ENCODE measurements around the gene KRTAP1-3.
"Not testable (repeated sequence)": the region's sequence is repeated elsewhere in the genome, so short reads cannot be mapped to it uniquely, and the experiment has no call there.

The KRTAP1-3 gene

GRCh38 chr17:41060052-41060604, 25.5 kb upstream of the KRTAP1-3 start, which contains the start of gene KRTAP2-3:
Gene KRTAP2-3 (minus strand): TSS chr17:41060114. CDS start chr17:41060050, 64 bp downstream.
- Histone ChIP-seq H2AFZ (ENCODE audit: low read length) (no peak within 1 kb of the TSS), H3K9me2 (replicated peaks; ENCODE audit: insufficient read depth, low read length) (no peaks in the 10 kb centered on the region), H3F3A (ENCODE audit: insufficient read depth, low read length) (no peaks in the 10 kb centered on the region), H3K27ac (ENCODE audit: low read length) (no peak within 1 kb of the TSS), H4K20me1 (ENCODE audit: insufficient read depth, low read length) (no peaks in the 10 kb centered on the region), H3K27me3 (replicated peaks; ENCODE audit: insufficient read depth, low read length) (no peaks in the 10 kb centered on the region), H3K9ac (ENCODE audit: low read length) (no peak within 1 kb of the TSS), H3K36me3 (replicated peaks; ENCODE audit: insufficient read depth, low read length) (no peaks in the 10 kb centered on the region), H3K4me1 (ENCODE audit: low read length) (no peaks in the 10 kb centered on the region), H3K9me3 (replicated peaks; ENCODE audit: insufficient read depth, low read length) (no peaks in the 10 kb centered on the region), H3K4me3 (ENCODE audit: low read length) (no peak within 1 kb of the TSS), H3K4me2 (ENCODE audit: low read depth, low read length) (no peak within 1 kb of the TSS), H3K79me2 (ENCODE audit: low read length) (no peaks in the 10 kb centered on the region)
- DNase-seq, result no peak
- TF ChIP-seq EZH2 (optimal IDR thresholded peaks at IDR 0.05; ENCODE audit: low read depth, low read length) (no peak), CTCF (IDR thresholded peaks at IDR 0.05; ENCODE audit: low read length) (no peak)

DNA sequence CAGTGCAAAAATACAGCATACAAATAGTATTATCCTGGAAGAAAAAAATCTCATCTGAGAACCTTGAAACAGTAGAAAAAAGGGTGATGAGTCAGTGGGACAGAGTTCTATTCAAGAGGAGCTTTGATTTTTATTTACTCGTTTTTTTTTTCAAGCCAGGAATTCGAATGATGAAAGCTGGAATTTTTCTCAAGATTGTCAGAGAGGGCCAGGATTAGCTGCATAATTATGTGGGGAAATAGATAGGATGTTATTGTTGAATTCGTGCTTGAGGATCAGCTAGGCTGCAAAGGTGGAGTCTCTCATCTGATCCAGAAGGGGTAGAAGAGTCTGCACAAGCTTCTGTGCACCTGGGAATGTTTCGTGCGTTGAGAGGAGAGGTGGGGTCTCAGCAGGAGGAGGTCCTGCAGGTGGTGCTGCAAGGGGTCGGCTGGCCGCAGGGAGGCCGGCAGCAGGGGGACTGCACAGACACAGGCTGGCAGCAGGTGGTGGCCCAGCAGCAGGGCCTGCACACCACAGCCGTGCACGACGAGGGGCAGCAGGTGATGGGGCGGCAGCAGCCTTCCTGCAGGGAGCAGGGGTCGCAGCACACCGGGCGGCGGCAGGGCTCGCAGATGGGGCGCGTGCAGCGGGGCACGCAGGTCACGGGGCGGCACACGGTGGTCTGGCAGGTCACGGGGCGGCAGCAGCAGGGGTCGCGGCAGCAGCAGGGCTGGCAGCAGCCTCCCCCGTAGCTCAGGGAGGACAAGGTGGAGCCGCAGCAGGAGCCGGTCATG, 24.8 kb upstream of the KRTAP1-3 start:
- H3K79me2 ChIP-seq (ENCODE audit: low read length); H3K27me3 ChIP-seq (replicated peaks; ENCODE audit: insufficient read depth, low read length); H3K9me2 ChIP-seq (replicated peaks; ENCODE audit: insufficient read depth, low read length); H3F3A ChIP-seq (ENCODE audit: insufficient read depth, low read length); H3K27ac ChIP-seq (ENCODE audit: low read length); H2AFZ ChIP-seq (ENCODE audit: low read length); H3K4me3 ChIP-seq (ENCODE audit: low read length); H4K20me1 ChIP-seq (ENCODE audit: insufficient read depth, low read length); H3K4me2 ChIP-seq (ENCODE audit: low read depth, low read length); H3K9ac ChIP-seq (ENCODE audit: low read length); H3K36me3 ChIP-seq (replicated peaks; ENCODE audit: insufficient read depth, low read length); H3K4me1 ChIP-seq (ENCODE audit: low read length); H3K9me3 ChIP-seq (replicated peaks; ENCODE audit: insufficient read depth, low read length); DNase-seq: not testable (repeated sequence)

DNA sequence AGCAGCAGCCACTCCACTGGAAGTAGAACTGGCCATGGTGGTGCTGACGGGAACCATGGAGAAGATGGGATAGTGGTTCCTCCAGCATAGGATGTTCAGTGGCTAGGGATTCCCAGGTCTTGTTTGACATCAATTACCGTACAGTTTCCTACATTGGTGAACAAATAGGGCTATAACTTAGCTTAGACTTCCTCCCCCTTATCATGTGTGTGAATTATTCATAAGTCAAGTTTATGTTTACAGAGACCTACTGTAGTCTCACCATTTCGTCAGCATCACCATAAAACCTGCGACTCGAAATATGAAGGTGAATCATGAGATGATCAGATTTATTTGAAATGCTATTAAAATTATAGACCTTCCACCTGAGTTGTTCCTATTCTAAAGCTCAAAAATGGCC, 24.1 kb upstream of the KRTAP1-3 start:
- H3K4me1 ChIP-seq (ENCODE audit: low read length), result no peaks in the 10 kb centered on the region
- TF ChIP-seq EZH2 (optimal IDR thresholded peaks at IDR 0.05; ENCODE audit: low read depth, low read length) (no peak), EZH2phosphoT487 (IDR thresholded peaks at IDR 0.05; ENCODE audit: low read length) (no peak), CTCF (IDR thresholded peaks at IDR 0.05; ENCODE audit: low read length) (no peak)
- no peaks in the 10 kb centered on the region for H3K79me2 ChIP-seq (ENCODE audit: low read length)
- no peak overlapping the region for H3K4me3 ChIP-seq (ENCODE audit: low read length)
- no peaks in the 10 kb centered on the region for H4K20me1 ChIP-seq (ENCODE audit: insufficient read depth, low read length)
- H3K9me3 ChIP-seq (replicated peaks; ENCODE audit: insufficient read depth, low read length), result no peaks in the 10 kb centered on the region
- no peak overlapping the region for H2AFZ ChIP-seq (ENCODE audit: low read length)
- H3K27me3 ChIP-seq (replicated peaks; ENCODE audit: insufficient read depth, low read length), result no peaks in the 10 kb centered on the region
- H3K9me2 ChIP-seq (replicated peaks; ENCODE audit: insufficient read depth, low read length), result no peaks in the 10 kb centered on the region
- H3F3A ChIP-seq (ENCODE audit: insufficient read depth, low read length), result no peaks in the 10 kb centered on the region
- no peak overlapping the region for H3K27ac ChIP-seq (ENCODE audit: low read length)
- H3K36me3 ChIP-seq (replicated peaks; ENCODE audit: insufficient read depth, low read length), result no peaks in the 10 kb centered on the region
- H3K4me2 ChIP-seq (ENCODE audit: low read depth, low read length), result no peak overlapping the region
- no peak for DNase-seq
- no peak overlapping the region for H3K9ac ChIP-seq (ENCODE audit: low read length)

GRCh38 chr17:41057547-41057946, 22.9 kb upstream of the KRTAP1-3 start:
- no peak for TF ChIP-seq CTCF (IDR thresholded peaks at IDR 0.05; ENCODE audit: low read length)
- TF ChIP-seq EZH2phosphoT487 (IDR thresholded peaks at IDR 0.05; ENCODE audit: low read length), result no peak
- TF ChIP-seq EZH2 (optimal IDR thresholded peaks at IDR 0.05; ENCODE audit: low read depth, low read length), result no peak
- H4K20me1 ChIP-seq (ENCODE audit: insufficient read depth, low read length), result no peaks in the 10 kb centered on the region
- no peaks in the 10 kb centered on the region for H3K79me2 ChIP-seq (ENCODE audit: low read length)
- no peaks in the 10 kb centered on the region for H3F3A ChIP-seq (ENCODE audit: insufficient read depth, low read length)
- H3K9ac ChIP-seq (ENCODE audit: low read length), result no peak overlapping the region
- no peaks in the 10 kb centered on the region for H3K9me3 ChIP-seq (replicated peaks; ENCODE audit: insufficient read depth, low read length)
- no peak for DNase-seq
- H3K27me3 ChIP-seq (replicated peaks; ENCODE audit: insufficient read depth, low read length), result no peaks in the 10 kb centered on the region
- H3K9me2 ChIP-seq (replicated peaks; ENCODE audit: insufficient read depth, low read length), result no peaks in the 10 kb centered on the region
- no peaks in the 10 kb centered on the region for H3K4me1 ChIP-seq (ENCODE audit: low read length)
- no peak overlapping the region for H2AFZ ChIP-seq (ENCODE audit: low read length)
- H3K4me3 ChIP-seq (ENCODE audit: low read length), result no peak overlapping the region
- H3K27ac ChIP-seq (ENCODE audit: low read length), result no peak overlapping the region
- no peak overlapping the region for H3K4me2 ChIP-seq (ENCODE audit: low read depth, low read length)
- H3K36me3 ChIP-seq (replicated peaks; ENCODE audit: insufficient read depth, low read length), result no peaks in the 10 kb centered on the region

GRCh38 chr17:41055130-41055529, 20.5 kb upstream of the KRTAP1-3 start, which contains the start of gene KRTAP2-2:
Gene KRTAP2-2 (minus strand): TSS chr17:41055230. CDS start chr17:41055211, 19 bp downstream.
- H3K9me3 ChIP-seq (replicated peaks; ENCODE audit: insufficient read depth, low read length); DNase-seq; H2AFZ ChIP-seq (ENCODE audit: low read length); H4K20me1 ChIP-seq (ENCODE audit: insufficient read depth, low read length); H3K4me1 ChIP-seq (ENCODE audit: low read length); H3K27me3 ChIP-seq (replicated peaks; ENCODE audit: insufficient read depth, low read length); H3K27ac ChIP-seq (ENCODE audit: low read length); H3F3A ChIP-seq (ENCODE audit: insufficient read depth, low read length); H3K79me2 ChIP-seq (ENCODE audit: low read length); H3K9me2 ChIP-seq (replicated peaks; ENCODE audit: insufficient read depth, low read length); H3K4me2 ChIP-seq (ENCODE audit: low read depth, low read length); H3K9ac ChIP-seq (ENCODE audit: low read length); H3K36me3 ChIP-seq (replicated peaks; ENCODE audit: insufficient read depth, low read length); H3K4me3 ChIP-seq (ENCODE audit: low read length): not testable (repeated sequence)

All from MM.1S (cell line).